Kidney epithelial cell (primary cell): ENCODE results near the gene ZFAND2B. TPM values are rescaled to one million over a fixed set of nuclear protein-coding genes. Genes with fewer than 3 reads are reported as not detected.

Experiments
- DNase-seq: peaks from one replicate; pipeline ENCODE4 v3.0.0-alpha.2; 2010; ENCODE audit warnings: low read depth
- H3K27me3 ChIP-seq: 2 replicates; pipeline ENCODE4 v1.6.0; 2011; ENCODE audit warnings: low read length; ENCODE audit not compliant: control insufficient read depth, insufficient read depth
- H3K36me3 ChIP-seq: 2 replicates; pipeline ENCODE4 v1.5.1; 2011; ENCODE audit warnings: low read length; ENCODE audit not compliant: control insufficient read depth, insufficient read depth
- H3K4me3 ChIP-seq: 2 replicates; pipeline ENCODE4 v1.5.1; 2011; ENCODE audit warnings: low read depth, mild to moderate bottlenecking, control low read depth, low read length
- CTCF ChIP-seq: IDR thresholded peaks from 2 replicates; pipeline ENCODE4 v1.5.1; 2011; ENCODE audit warnings: mild to moderate bottlenecking, moderate library complexity, low read length, control low read depth, inconsistent platforms; ENCODE audit not compliant: insufficient read depth, poor library complexity, severe bottlenecking
- total RNA-seq: library from RNA; depleted of rRNA; stranded (reverse); fragments of >200 nt; gene quantifications from 2 replicates; pipeline ENCODE4 v1.2.3, GENCODE V29; 2015

Gene ZFAND2B
- total RNA-seq, 1 donor from 2014 or later = 44.3 TPM

GRCh38 chr2:219219784-219220532 is 13.4 kb downstream of the ZFAND2B start:
- TF ChIP-seq CTCF = no peak
- Histone ChIP-seq H3K36me3 (no peaks in the 10 kb centered on the region), H3K27me3 (no peaks in the 10 kb centered on the region), H3K4me3 (no peak overlapping the region)
- no peak for DNase-seq

GRCh38 chr2:219220652-219221402 is 14.2 kb downstream of the ZFAND2B start:
- no peak for TF ChIP-seq CTCF
- Histone ChIP-seq H3K27me3 (no peaks in the 10 kb centered on the region), H3K36me3 (no peaks in the 10 kb centered on the region), H3K4me3 (no peak overlapping the region)
- DNase-seq = no peak

- Histone ChIP-seq H3K4me3 (no peak overlapping the region), H3K27me3 (no peaks in the 10 kb centered on the region), H3K36me3 (no peaks in the 10 kb centered on the region)
- no peak for DNase-seq
- no peak for TF ChIP-seq CTCF
Observed at GRCh38 chr2:219221957-219222518, 15.5 kb downstream of the ZFAND2B start.

DNA sequence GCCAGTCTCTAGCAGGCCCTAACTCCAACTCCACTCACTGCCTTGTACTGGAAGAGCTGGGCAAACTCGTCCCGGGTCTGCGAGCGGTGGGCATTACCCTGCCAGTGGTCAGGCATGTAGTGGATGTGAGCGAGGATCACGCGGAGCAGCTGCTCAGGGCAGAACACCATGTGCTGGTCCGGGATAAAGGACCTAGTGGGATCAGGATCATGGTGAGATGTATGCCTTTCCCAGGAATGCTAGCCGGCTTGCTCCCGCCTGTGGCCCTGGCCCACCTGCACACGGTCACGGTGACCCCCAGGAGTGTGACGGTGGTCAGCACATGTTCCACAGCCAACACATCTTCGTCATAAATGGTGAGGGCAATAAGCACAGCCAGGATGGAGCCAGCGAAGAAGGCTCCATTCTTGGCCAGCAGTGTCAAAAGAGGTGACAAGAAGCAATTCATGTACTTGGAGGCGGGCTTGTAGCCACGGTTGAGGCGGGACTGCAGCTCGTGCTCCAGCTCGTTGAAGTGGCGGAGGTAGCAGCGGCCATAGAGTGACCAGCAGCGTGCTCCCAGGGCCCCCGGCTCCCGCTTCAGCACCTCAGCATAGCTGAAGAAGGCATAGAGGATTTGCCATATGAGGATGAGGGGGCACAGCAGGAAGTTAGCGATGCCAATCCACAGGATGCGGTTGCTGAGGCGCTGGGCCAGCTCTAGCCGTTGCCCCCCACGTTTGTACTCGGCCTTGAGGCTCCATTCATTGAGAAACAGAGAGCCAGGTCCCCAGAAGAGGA is 17.4 kb downstream of the ZFAND2B start:
- Histone ChIP-seq H3K4me3 (no peak overlapping the region), H3K27me3 (no peaks in the 10 kb centered on the region), H3K36me3 (no peaks in the 10 kb centered on the region)
- TF ChIP-seq CTCF = no peak
- no peak for DNase-seq

DNA sequence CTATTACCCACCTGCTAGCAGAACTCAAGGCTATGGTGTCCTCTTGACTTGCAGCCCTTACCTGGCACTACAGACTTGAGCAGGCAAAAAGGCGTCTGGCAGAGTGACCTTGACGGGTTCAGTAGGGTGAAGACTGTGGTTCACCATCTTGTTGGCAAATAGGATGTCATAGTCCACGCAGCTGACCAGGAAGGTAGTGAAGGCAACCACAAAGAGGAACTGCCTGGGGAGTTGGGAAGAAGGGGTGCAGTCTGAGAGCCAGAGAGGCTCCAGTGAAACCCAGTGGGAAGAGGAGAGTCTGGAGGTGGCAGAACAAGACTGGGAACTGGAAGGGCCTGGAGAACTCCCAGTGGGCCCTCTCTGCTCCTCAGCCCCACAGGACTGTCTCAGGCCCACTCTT is 18.8 kb downstream of the ZFAND2B start:
- Histone ChIP-seq H3K36me3 (no peaks in the 10 kb centered on the region), H3K27me3 (no peaks in the 10 kb centered on the region), H3K4me3 (no peak overlapping the region)
- TF ChIP-seq CTCF = no peak
- no peak for DNase-seq
